ENCODE results near the gene MLLT10. TPM values are rescaled to one million over a fixed set of nuclear protein-coding genes. Genes with fewer than 3 reads are reported as not detected.

Gene MLLT10
- polyA plus RNA-seq, 4 donors = 8.9 to 34.3 (median 13.4) TPM

- no peak overlapping the region for H3K27ac ChIP-seq (ENCODE audit: low read depth in 1 of 3, low read length in 2 of 3)
- 84 to 89% (median 85%) methylated on average over 2 of the region's 2 CpGs for WGBS, 3 donors
- peaks cover 0 to 18% (median 5%) of the 10 kb centered on the region in 3 donors for H3K36me3 ChIP-seq (ENCODE audit: control insufficient read depth in 3 of 3, insufficient read depth in 2 of 3, low read depth in 1 of 3, low read length in 3 of 3)
- no peaks in the 10 kb centered on the region for H3K27me3 ChIP-seq (ENCODE audit: control insufficient read depth in 3 of 3, insufficient read depth in 3 of 3, low read length in 3 of 3)
- no peak overlapping the region for H3K4me3 ChIP-seq (ENCODE audit: low read depth in 1 of 3, low read length in 3 of 3)
- FAIRE-seq (no peak), DNase-seq (no peak)
- H3K9me3 ChIP-seq (ENCODE audit: control insufficient read depth in 2 of 2, insufficient read depth in 1 of 2, low read depth in 1 of 2, low read length in 1 of 2) = no peaks in the 10 kb centered on the region
- no peaks in the 10 kb centered on the region for H3K4me1 ChIP-seq (ENCODE audit: control insufficient read depth in 3 of 3, insufficient read depth in 2 of 3, low read depth in 1 of 3, low read length in 2 of 3)
Measured at GRCh38 chr10:21673668-21674067, 139.6 kb downstream of the MLLT10 start.

GRCh38 chr10:21675157-21675796 lies 141.2 kb downstream of the MLLT10 start:
- no peak for FAIRE-seq

GRCh38 chr10:21677551-21677950 lies 143.5 kb downstream of the MLLT10 start:
- H3K36me3 ChIP-seq (ENCODE audit: control insufficient read depth in 3 of 3, insufficient read depth in 2 of 3, low read depth in 1 of 3, low read length in 3 of 3) = peaks cover 0 to 5% (median 4%) of the 10 kb centered on the region in 3 donors
- no peak for FAIRE-seq
- no peak overlapping the region for H3K4me3 ChIP-seq (ENCODE audit: low read depth in 1 of 3, low read length in 3 of 3)
- H3K27ac ChIP-seq (ENCODE audit: low read depth in 1 of 3, low read length in 2 of 3) = no peak overlapping the region
- WGBS, 3 donors = 89 to 97% (median 92%) methylated on average over 3 of the region's 3 CpGs
- no peaks in the 10 kb centered on the region for H3K9me3 ChIP-seq (ENCODE audit: control insufficient read depth in 2 of 2, insufficient read depth in 1 of 2, low read depth in 1 of 2, low read length in 1 of 2)
- H3K4me1 ChIP-seq (ENCODE audit: control insufficient read depth in 3 of 3, insufficient read depth in 2 of 3, low read depth in 1 of 3, low read length in 2 of 3) = no peaks in the 10 kb centered on the region
- DNase-seq = no peak
- H3K27me3 ChIP-seq (ENCODE audit: control insufficient read depth in 3 of 3, insufficient read depth in 3 of 3, low read length in 3 of 3) = no peaks in the 10 kb centered on the region

More at GRCh38 chr10:21675157-21675796, 141.2 kb downstream of the MLLT10 start:
- H3K4me3 ChIP-seq (ENCODE audit: low read depth in 1 of 3, low read length in 3 of 3) = no peak overlapping the region
- no peaks in the 10 kb centered on the region for H3K4me1 ChIP-seq (ENCODE audit: control insufficient read depth in 3 of 3, insufficient read depth in 2 of 3, low read depth in 1 of 3, low read length in 2 of 3)
- DNase-seq = peak; percentile 42 to 48
- H3K27ac ChIP-seq (ENCODE audit: low read depth in 1 of 3, low read length in 2 of 3) = no peak overlapping the region
- no peaks in the 10 kb centered on the region for H3K9me3 ChIP-seq (ENCODE audit: control insufficient read depth in 2 of 2, insufficient read depth in 1 of 2, low read depth in 1 of 2, low read length in 1 of 2)
- no peaks in the 10 kb centered on the region for H3K27me3 ChIP-seq (ENCODE audit: control insufficient read depth in 3 of 3, insufficient read depth in 3 of 3, low read length in 3 of 3)
- peaks cover 0 to 18% (median 5%) of the 10 kb centered on the region in 3 donors for H3K36me3 ChIP-seq (ENCODE audit: control insufficient read depth in 3 of 3, insufficient read depth in 2 of 3, low read depth in 1 of 3, low read length in 3 of 3)
- 79 to 89% (median 85%) methylated on average over 2 of the region's 2 CpGs for WGBS, 3 donors

GRCh38 chr10:21681156-21681555 lies 147.1 kb downstream of the MLLT10 start:
- 92 to 96% (median 94%) methylated on average over 3 of the region's 3 CpGs for WGBS, 3 donors
- FAIRE-seq (no peak), DNase-seq (no peak)
- no peak overlapping the region for H3K27ac ChIP-seq (ENCODE audit: low read depth in 1 of 3, low read length in 2 of 3)
- no peaks in the 10 kb centered on the region for H3K9me3 ChIP-seq (ENCODE audit: control insufficient read depth in 2 of 2, insufficient read depth in 1 of 2, low read depth in 1 of 2, low read length in 1 of 2)
- H3K4me3 ChIP-seq (ENCODE audit: low read depth in 1 of 3, low read length in 3 of 3) = no peak overlapping the region
- peaks cover 0 to 5% (median 2%) of the 10 kb centered on the region in 3 donors for H3K36me3 ChIP-seq (ENCODE audit: control insufficient read depth in 3 of 3, insufficient read depth in 2 of 3, low read depth in 1 of 3, low read length in 3 of 3)
- no peaks in the 10 kb centered on the region for H3K27me3 ChIP-seq (ENCODE audit: control insufficient read depth in 3 of 3, insufficient read depth in 3 of 3, low read length in 3 of 3)
- no peaks in the 10 kb centered on the region for H3K4me1 ChIP-seq (ENCODE audit: control insufficient read depth in 3 of 3, insufficient read depth in 2 of 3, low read depth in 1 of 3, low read length in 2 of 3)

GRCh38 chr10:21687266-21688008 lies 153.4 kb downstream of the MLLT10 start:
- WGBS, 3 donors = 93 to 97% (median 94%) methylated on average over 3 of the region's 3 CpGs
- Histone ChIP-seq H3K9me3 (ENCODE audit: control insufficient read depth in 2 of 2, insufficient read depth in 1 of 2, low read depth in 1 of 2, low read length in 1 of 2) (no peaks in the 10 kb centered on the region), H3K27me3 (ENCODE audit: control insufficient read depth in 3 of 3, insufficient read depth in 3 of 3, low read length in 3 of 3) (no peaks in the 10 kb centered on the region)

GRCh38 chr10:21688009-21688332 lies 153.9 kb downstream of the MLLT10 start:
- DNase-seq (no peak), FAIRE-seq (no peak)
- no peaks in the 10 kb centered on the region for H3K9me3 ChIP-seq (ENCODE audit: control insufficient read depth in 2 of 2, insufficient read depth in 1 of 2, low read depth in 1 of 2, low read length in 1 of 2)
- H3K27me3 ChIP-seq (ENCODE audit: control insufficient read depth in 3 of 3, insufficient read depth in 3 of 3, low read length in 3 of 3) = no peaks in the 10 kb centered on the region
- H3K4me1 ChIP-seq (ENCODE audit: control insufficient read depth in 3 of 3, insufficient read depth in 2 of 3, low read depth in 1 of 3, low read length in 2 of 3) = no peaks in the 10 kb centered on the region
- H3K27ac ChIP-seq (ENCODE audit: low read depth in 1 of 3, low read length in 2 of 3) = no peak overlapping the region
- no peak overlapping the region for H3K4me3 ChIP-seq (ENCODE audit: low read depth in 1 of 3, low read length in 3 of 3)
- H3K36me3 ChIP-seq (ENCODE audit: control insufficient read depth in 3 of 3, insufficient read depth in 2 of 3, low read depth in 1 of 3, low read length in 3 of 3) = peaks cover 0 to 15% (median 2%) of the 10 kb centered on the region in 3 donors

More at GRCh38 chr10:21687266-21688008, 153.4 kb downstream of the MLLT10 start:
- H3K27ac ChIP-seq (ENCODE audit: low read depth in 1 of 3, low read length in 2 of 3) = no peak overlapping the region
- peaks cover 0 to 13% (median 2%) of the 10 kb centered on the region in 3 donors for H3K36me3 ChIP-seq (ENCODE audit: control insufficient read depth in 3 of 3, insufficient read depth in 2 of 3, low read depth in 1 of 3, low read length in 3 of 3)
- no peak for FAIRE-seq
- H3K4me3 ChIP-seq (ENCODE audit: low read depth in 1 of 3, low read length in 3 of 3) = no peak overlapping the region
- no peak for DNase-seq
- no peaks in the 10 kb centered on the region for H3K4me1 ChIP-seq (ENCODE audit: control insufficient read depth in 3 of 3, insufficient read depth in 2 of 3, low read depth in 1 of 3, low read length in 2 of 3)

GRCh38 chr10:21688870-21689269 lies 154.8 kb downstream of the MLLT10 start:
- FAIRE-seq (no peak), DNase-seq (no peak)
- WGBS, 3 donors = 98 to 100% (median 100%) methylated on average over 1 of the region's 1 CpG
- Histone ChIP-seq H3K36me3 (ENCODE audit: control insufficient read depth in 3 of 3, insufficient read depth in 2 of 3, low read depth in 1 of 3, low read length in 3 of 3) (peaks cover 0 to 15% (median 0%) of the 10 kb centered on the region in 3 donors), H3K27me3 (ENCODE audit: control insufficient read depth in 3 of 3, insufficient read depth in 3 of 3, low read length in 3 of 3) (no peaks in the 10 kb centered on the region), H3K9me3 (ENCODE audit: control insufficient read depth in 2 of 2, insufficient read depth in 1 of 2, low read depth in 1 of 2, low read length in 1 of 2) (no peaks in the 10 kb centered on the region), H3K4me1 (ENCODE audit: control insufficient read depth in 3 of 3, insufficient read depth in 2 of 3, low read depth in 1 of 3, low read length in 2 of 3) (no peaks in the 10 kb centered on the region), H3K27ac (ENCODE audit: low read depth in 1 of 3, low read length in 2 of 3) (no peak overlapping the region), H3K4me3 (ENCODE audit: low read depth in 1 of 3, low read length in 3 of 3) (no peak overlapping the region)

- H3K4me3 ChIP-seq (ENCODE audit: low read depth in 1 of 3, low read length in 3 of 3) = no peak overlapping the region
- peaks cover 0 to 15% (median 2%) of the 10 kb centered on the region in 3 donors for H3K36me3 ChIP-seq (ENCODE audit: control insufficient read depth in 3 of 3, insufficient read depth in 2 of 3, low read depth in 1 of 3, low read length in 3 of 3)
- H3K27me3 ChIP-seq (ENCODE audit: control insufficient read depth in 3 of 3, insufficient read depth in 3 of 3, low read length in 3 of 3) = no peaks in the 10 kb centered on the region
- DNase-seq (no peak), FAIRE-seq (no peak)
- H3K4me1 ChIP-seq (ENCODE audit: control insufficient read depth in 3 of 3, insufficient read depth in 2 of 3, low read depth in 1 of 3, low read length in 2 of 3) = no peaks in the 10 kb centered on the region
- H3K27ac ChIP-seq (ENCODE audit: low read depth in 1 of 3, low read length in 2 of 3) = no peak overlapping the region
- H3K9me3 ChIP-seq (ENCODE audit: control insufficient read depth in 2 of 2, insufficient read depth in 1 of 2, low read depth in 1 of 2, low read length in 1 of 2) = no peaks in the 10 kb centered on the region
Measured at GRCh38 chr10:21689881-21690280, 155.8 kb downstream of the MLLT10 start.

Measured in small intestine (tissue), 7 donors.